GM15510 (cell line): ENCODE data around the gene POLR2I.

Source experiments
- POLR2A ChIP-seq: IDR thresholded peaks from 3 replicates; pipeline ENCODE4 v1.6.1; 2011; ENCODE audit warnings: borderline replicate concordance; ENCODE audit not compliant: insufficient read length; ENCODE audit errors: extremely low read depth

The POLR2I gene

GRCh38 chr19:36093146-36093662 is 21.5 kb downstream of the POLR2I start:
- TF ChIP-seq POLR2A, result no peak

GRCh38 chr19:36092566-36092965 is 22.1 kb downstream of the POLR2I start:
- TF ChIP-seq POLR2A, result no peak

GRCh38 chr19:36090910-36091695 is 23.6 kb downstream of the POLR2I start:
- no peak for TF ChIP-seq POLR2A

GRCh38 chr19:36089847-36090246 is 24.8 kb downstream of the POLR2I start:
- no peak for TF ChIP-seq POLR2A

- TF ChIP-seq POLR2A, result no peak
Measured at GRCh38 chr19:36086326-36086725, 28.3 kb downstream of the POLR2I start.

GRCh38 chr19:36084231-36085009 is 30.3 kb downstream of the POLR2I start:
- TF ChIP-seq POLR2A, result no peak

- no peak for TF ChIP-seq POLR2A
Measured at GRCh38 chr19:36082916-36083315, 31.8 kb downstream of the POLR2I start.

GRCh38 chr19:36081894-36082293 is 32.8 kb downstream of the POLR2I start:
- no peak for TF ChIP-seq POLR2A

GRCh38 chr19:36081385-36081784 is 33.3 kb downstream of the POLR2I start:
- no peak for TF ChIP-seq POLR2A

GRCh38 chr19:36079389-36079945 is 35.2 kb downstream of the POLR2I start:
- no peak for TF ChIP-seq POLR2A

- no peak for TF ChIP-seq POLR2A
Measured at GRCh38 chr19:36073121-36073876, 41.4 kb downstream of the POLR2I start.

GRCh38 chr19:36072081-36072480 is 42.6 kb downstream of the POLR2I start:
- no peak for TF ChIP-seq POLR2A

- no peak for TF ChIP-seq POLR2A
Measured at GRCh38 chr19:36067681-36068080, 47.0 kb downstream of the POLR2I start.

GRCh38 chr19:36064826-36065225 is 49.8 kb downstream of the POLR2I start:
- TF ChIP-seq POLR2A, result no peak
